Muscle layer of duodenum (tissue), 2 donors: ENCODE data around the gene RHD.
"Not testable (repeated sequence)": the region's sequence is repeated elsewhere in the genome, so short reads cannot be mapped to it uniquely, and the experiment has no call there.

ENCODE experiments used
- H3K27ac ChIP-seq: one replicate; pipeline ENCODE4 v1.7.0; 2013; ENCODE audit warnings: mild to moderate bottlenecking, low read length
- H3K27me3 ChIP-seq: one replicate; pipeline ENCODE4 v1.7.0; 2013; ENCODE audit warnings: low read depth, mild to moderate bottlenecking, control low read depth, low read length
- H3K36me3 ChIP-seq, 2 donors: one replicate each; pipeline ENCODE4 v1.7.0; 2013; ENCODE audit warnings: low read length in 2 of 2, control low read depth in 1 of 2, mild to moderate bottlenecking in 1 of 2; ENCODE audit not compliant: insufficient read depth in 2 of 2, control insufficient read depth in 1 of 2
- H3K4me1 ChIP-seq, 2 donors: one replicate each; pipeline ENCODE4 v1.7.0; 2013; ENCODE audit warnings: low read length in 2 of 2, mild to moderate bottlenecking in 2 of 2, control low read depth in 1 of 2, moderate library complexity in 1 of 2; ENCODE audit not compliant: insufficient read depth in 2 of 2, control insufficient read depth in 1 of 2
- H3K4me3 ChIP-seq, 2 donors: one replicate each; pipeline ENCODE4 v1.7.0; 2013; ENCODE audit warnings: low read length in 2 of 2, low read depth in 1 of 2, mild to moderate bottlenecking in 1 of 2
- H3K9me3 ChIP-seq, 2 donors: one replicate each; pipeline ENCODE4 v1.7.0; 2013; ENCODE audit warnings: low read length in 2 of 2, control low read depth in 1 of 2, mild to moderate bottlenecking in 1 of 2; ENCODE audit not compliant: control insufficient read depth in 1 of 2
- donor health status: healthy.

RHD gene

DNA sequence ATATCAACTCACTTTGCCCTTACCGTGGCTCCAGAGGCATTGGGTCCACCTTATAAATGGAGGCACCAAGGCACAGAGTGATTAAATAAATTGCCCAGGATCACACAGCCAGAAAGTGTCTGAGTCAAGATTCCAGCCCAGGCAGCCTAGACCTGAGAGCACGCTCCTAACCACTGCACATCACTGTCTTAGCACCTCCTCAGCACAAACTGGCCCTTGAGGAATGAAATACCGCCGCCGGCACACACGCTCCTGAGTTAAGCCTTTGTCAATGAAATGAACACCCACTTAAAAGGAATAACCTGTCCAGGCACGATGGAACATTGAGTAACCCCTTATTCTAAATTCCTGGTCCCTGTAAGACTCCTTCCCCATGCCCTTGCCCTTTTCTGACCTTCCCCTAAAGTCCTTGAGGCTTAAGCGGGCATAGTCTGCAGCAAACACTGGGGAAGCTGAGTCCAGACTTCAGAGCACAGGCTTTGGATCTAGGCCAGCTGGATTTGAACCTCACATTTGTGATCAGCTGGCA lies 16.3 kb downstream of the RHD start:
- not testable (repeated sequence) for H3K27ac ChIP-seq, H3K4me3 ChIP-seq

DNA sequence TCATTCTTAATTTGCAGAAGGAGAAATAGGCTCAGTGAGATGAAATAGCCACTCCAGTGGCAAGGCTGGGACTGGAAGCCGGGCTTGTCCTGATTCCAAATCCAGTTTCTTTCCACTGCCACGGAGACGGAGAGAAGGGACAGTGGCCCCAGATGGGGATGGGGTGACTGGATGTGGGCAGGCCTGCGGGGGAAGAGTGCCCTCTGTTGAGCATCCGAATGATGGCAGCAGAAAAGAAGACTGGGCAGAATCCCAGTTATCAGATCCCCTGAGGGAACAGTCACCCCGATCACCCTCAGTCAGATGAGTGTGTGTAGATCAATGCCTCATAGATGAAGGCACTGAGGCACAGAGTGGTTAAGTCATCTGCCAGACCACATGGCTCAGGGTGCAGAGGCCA lies 17.7 kb downstream of the RHD start:
- H3K27me3 ChIP-seq, H3K27ac ChIP-seq: not testable (repeated sequence)

More for the DNA sequence above, 16.3 kb downstream of the RHD start:
- not testable (repeated sequence) for H3K9me3 ChIP-seq, H3K36me3 ChIP-seq, H3K4me1 ChIP-seq, H3K27me3 ChIP-seq

DNA sequence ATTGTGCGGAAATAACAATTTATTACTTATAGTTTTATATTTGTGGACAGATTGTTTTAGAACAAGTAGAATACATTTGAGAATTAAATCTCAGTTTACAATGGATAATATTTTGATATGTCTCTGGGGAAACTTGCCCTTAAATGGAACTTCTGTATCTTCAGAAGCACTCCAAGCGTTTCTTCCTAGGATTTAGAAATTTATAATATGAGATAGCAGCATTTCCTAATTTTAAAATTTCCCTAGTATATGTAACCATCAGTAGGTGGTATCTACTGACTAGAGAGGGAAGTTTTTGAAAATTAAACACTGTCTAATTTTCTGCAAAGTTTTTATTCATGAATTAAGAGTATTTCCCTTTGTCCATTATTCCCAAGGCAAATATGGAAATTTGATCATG lies 21.1 kb downstream of the RHD start:
- not testable (repeated sequence) for H3K27me3 ChIP-seq

More for the DNA sequence above, 17.7 kb downstream of the RHD start:
- H3K4me3 ChIP-seq, H3K36me3 ChIP-seq, H3K9me3 ChIP-seq, H3K4me1 ChIP-seq: not testable (repeated sequence)

DNA sequence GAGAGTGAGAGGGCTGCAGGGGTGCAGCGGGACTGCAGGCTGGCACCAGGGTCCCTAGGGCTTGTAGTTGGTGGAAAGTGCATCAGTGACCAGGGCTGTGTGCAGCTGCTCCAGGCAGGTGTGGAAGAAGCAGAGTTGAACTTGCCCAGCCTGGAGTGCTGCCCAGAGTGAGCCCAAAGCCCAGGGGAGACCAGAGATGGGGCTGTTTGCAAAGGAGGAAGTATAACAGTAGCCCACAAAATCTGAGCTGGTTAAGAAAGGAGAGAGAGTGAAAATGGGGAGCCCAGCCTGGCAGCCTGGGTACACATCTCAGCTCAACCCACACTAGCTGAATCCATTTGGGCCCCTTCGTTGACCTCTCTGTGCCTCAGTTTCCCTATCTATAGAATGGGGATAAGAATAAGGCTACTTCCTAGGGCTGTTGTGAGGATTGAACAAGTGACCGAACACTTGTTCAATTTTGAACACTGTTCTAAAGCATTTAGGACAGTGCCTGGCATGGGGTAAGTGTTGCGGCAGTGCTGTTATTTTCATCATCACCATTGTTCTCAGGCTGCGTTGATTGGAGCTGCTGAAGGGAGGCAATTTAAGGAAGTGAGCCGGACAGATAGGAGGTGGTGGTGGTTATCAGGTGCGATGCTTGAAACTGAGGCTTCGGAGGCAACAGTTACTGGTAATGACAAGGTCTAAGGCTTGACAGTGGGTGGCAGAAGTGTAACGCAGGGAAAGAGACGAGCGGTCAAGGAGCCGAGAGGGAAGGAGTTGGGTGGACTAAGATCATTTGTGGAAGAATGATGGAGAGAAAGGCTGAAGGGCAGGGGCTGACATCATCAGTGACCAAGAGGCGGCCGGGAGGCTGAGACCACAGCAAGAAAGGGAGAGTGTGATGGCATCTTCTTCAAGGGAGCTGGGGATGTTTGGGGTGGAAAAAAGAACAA lies 22.8 kb downstream of the RHD start:
- H3K9me3 ChIP-seq, H3K4me3 ChIP-seq, H3K4me1 ChIP-seq, H3K27ac ChIP-seq, H3K36me3 ChIP-seq, H3K27me3 ChIP-seq: not testable (repeated sequence)

More for the DNA sequence above, 21.1 kb downstream of the RHD start:
- H3K9me3 ChIP-seq, H3K36me3 ChIP-seq, H3K4me3 ChIP-seq, H3K4me1 ChIP-seq, H3K27ac ChIP-seq: not testable (repeated sequence)

DNA sequence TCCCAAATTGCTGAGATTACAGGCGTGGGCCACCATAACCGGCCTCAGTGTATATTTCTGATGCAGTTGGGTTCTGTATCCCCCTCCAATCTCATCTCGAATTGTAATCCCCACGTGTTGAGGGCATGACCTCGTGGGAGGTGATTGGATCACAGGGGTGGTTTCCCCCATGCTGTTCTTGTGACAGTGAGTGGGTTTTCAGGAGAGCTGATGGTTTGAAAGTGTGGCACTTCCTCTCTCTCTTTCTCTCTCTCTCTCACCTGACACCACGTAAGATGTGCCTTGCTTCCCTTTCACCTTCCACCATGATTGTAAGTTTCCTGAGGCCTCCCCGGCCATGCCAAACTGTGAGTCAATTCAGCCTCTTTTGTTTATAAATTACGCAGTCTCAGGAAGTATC lies 24.2 kb downstream of the RHD start:
- H3K4me1 ChIP-seq, H3K36me3 ChIP-seq, H3K27ac ChIP-seq, H3K27me3 ChIP-seq, H3K9me3 ChIP-seq, H3K4me3 ChIP-seq: not testable (repeated sequence)

DNA sequence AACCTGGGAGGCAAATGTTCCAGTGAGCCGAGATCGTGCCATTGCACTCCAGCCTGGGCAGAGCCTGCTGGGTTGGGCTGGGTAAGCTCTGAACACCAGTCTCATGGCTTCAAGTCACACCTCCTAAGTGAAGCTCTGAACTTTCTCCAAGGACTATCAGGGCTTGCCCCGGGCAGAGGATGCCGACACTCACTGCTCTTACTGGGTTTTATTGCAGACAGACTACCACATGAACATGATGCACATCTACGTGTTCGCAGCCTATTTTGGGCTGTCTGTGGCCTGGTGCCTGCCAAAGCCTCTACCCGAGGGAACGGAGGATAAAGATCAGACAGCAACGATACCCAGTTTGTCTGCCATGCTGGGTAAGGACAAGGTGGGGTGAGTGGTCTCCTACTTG lies 28.4 kb downstream of the RHD start:
- not testable (repeated sequence) for H3K27ac ChIP-seq, H3K9me3 ChIP-seq, H3K4me1 ChIP-seq, H3K36me3 ChIP-seq, H3K4me3 ChIP-seq, H3K27me3 ChIP-seq

DNA sequence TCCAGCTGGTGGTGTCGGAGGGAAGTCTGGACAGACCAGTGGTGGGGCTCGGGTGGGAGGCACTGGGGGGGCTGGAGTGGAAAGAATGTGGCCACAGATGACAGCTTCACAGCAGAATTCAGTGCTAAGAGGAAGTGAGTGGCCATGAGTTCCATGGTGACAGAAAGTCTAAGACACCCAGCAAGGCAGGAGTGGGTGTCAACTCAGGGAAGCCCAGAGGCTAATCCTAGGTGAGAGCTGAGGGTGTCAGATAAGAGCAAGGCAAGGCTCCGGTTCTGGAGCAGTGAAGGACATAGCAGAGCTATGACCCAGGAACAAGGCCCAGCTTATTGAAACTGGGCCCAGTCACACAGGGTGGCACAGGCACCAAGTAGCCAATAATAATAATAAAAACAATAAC lies 30.0 kb downstream of the RHD start:
- not testable (repeated sequence) for H3K4me1 ChIP-seq, H3K9me3 ChIP-seq, H3K4me3 ChIP-seq, H3K36me3 ChIP-seq, H3K27me3 ChIP-seq, H3K27ac ChIP-seq

DNA sequence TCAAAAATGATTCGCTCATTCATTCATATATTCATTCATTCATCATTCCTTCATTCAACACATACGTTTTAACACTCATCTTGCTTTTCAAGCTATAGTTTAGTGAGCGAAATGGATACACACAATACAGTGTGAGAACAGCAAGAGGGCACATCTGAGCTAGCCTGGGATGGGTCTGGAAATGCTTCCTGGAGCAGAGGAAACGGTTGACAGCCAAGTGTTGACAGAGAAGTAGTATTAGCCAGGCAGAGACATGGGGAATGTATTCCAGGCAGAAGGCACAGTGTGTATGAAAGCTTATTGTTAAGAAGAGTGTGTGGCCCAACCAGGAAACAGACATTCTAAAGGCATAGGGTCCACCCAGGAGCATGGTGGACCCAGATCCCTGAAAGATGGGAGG lies 32.6 kb downstream of the RHD start:
- not testable (repeated sequence) for H3K9me3 ChIP-seq, H3K36me3 ChIP-seq, H3K27ac ChIP-seq, H3K4me3 ChIP-seq, H3K27me3 ChIP-seq, H3K4me1 ChIP-seq

DNA sequence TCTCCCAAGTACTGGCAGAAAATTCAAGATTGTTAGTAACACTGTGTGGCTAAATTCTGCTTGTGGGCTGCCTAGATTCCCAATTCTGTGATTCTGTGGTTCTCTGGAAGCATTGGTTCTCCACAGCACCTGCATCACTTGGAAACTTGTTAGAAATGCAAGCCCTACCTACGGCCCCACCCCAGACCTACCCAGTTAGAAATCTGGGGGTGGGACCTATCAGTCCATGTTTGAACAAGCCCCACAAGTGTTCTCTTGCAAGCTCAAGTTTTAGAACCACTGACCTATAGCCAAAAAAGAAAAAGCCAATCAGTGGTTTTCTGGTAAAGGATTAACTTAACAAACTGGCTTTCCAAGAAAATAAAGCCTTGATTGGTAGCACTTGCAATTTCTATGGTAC lies 35.9 kb downstream of the RHD start:
- not testable (repeated sequence) for H3K27me3 ChIP-seq, H3K4me1 ChIP-seq, H3K36me3 ChIP-seq, H3K4me3 ChIP-seq, H3K27ac ChIP-seq, H3K9me3 ChIP-seq

DNA sequence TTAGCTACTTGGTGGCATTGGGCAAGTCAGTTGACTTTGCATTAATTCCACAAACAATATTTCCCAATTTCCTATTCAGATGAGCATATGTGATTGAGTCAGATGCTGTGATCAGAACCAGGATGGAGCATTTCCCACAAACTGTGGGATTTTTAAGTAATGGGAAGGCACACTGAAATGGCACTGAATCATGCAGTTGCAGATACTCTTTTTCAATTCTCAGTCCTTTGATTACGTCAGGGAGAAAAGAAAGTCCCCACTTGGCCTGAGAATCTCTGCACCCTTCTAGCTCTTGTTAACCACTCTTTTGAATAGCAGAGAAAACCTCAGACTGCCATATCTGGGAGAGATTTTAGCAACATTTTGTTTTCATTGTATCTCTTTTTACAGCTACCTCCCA lies 36.8 kb downstream of the RHD start:
- H3K4me1 ChIP-seq, H3K27ac ChIP-seq, H3K4me3 ChIP-seq, H3K27me3 ChIP-seq, H3K36me3 ChIP-seq, H3K9me3 ChIP-seq: not testable (repeated sequence)

DNA sequence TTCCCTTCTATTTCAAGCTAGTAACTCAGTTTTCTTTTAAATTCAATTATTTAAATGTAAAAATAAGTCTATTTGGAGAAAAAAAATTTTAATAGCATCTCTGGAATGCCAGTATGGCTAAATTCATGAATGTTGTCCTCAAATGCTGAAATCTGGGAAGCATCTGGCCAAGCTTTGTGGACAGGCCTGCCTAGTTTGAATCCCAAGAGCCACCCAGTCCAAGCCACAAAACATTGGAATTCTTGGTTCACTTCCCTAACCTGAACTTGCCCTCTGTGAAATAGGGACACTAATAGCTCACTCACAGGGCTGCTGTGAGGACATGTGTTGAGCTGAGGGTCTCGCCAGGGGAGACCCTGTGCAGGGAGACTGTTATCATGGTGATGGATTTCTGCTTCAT lies 37.2 kb downstream of the RHD start:
- H3K27ac ChIP-seq, H3K4me1 ChIP-seq, H3K36me3 ChIP-seq, H3K27me3 ChIP-seq, H3K9me3 ChIP-seq, H3K4me3 ChIP-seq: not testable (repeated sequence)

DNA sequence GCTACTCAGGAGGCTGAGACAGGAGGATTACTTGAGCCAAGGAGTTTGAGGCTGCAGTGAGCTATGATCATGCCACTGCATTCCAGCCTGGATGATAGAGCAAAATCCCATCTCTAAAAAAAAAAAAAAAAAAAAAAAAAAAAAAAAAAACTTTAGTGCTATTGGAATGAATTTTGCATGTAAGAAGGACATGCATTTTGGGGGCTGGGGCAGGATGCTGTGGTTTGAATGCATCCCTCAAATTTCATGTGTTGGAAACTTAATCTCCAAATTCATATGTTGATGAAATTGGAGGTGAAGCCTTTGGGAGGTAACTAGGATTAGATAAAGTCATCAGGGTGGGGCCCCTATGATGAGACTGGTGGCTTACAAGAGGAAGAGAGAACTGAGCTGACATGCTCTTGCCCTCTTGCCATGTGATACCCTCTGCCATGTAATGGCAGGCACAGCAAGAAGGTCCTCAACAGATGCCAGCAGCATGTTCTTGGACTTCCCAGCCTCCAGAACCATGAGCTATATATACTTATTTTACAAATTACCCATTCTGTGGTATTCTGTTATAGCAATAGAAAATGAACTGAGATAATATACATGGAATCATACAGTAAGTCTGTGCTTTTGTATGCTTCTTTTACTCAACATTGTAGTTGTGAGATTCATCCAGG lies 40.6 kb downstream of the RHD start:
- not testable (repeated sequence) for H3K27ac ChIP-seq, H3K27me3 ChIP-seq, H3K4me1 ChIP-seq, H3K36me3 ChIP-seq, H3K9me3 ChIP-seq, H3K4me3 ChIP-seq
